Measurements from ENCODE around the gene SPCS3.

DNA sequence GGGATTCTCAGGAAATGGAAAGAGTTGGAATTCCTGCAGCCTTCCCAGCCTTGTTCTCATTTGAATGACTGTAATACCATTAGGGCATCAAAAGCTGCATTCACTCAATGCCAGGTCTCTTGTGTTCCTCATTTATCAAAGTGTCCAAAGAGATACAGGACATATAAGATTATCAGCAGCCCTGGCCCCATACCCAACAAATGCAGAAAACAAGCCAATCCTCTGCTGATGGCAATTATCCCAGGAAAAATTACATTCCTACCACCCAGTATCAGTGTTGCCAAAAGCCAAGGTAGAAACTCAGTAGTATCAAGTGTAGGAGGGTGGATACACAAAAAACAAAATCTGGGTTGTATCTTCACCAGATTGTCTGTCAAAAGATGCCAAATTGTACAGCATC, 32.2 kb upstream of the SPCS3 start:
- no peak for TF ChIP-seq YY1 (IDR thresholded peaks at IDR 0.05; ENCODE audit: insufficient read depth, insufficient read length)
- TF ChIP-seq SUZ12 (IDR thresholded peaks at IDR 0.05; ENCODE audit: extremely low read depth, insufficient read depth, insufficient read length), result no peak

All from NT2/D1 (cell line).